OCI-LY7 (cell line): ENCODE data around the gene OR10V1. TPM values are rescaled to one million over a fixed set of nuclear protein-coding genes. Genes with fewer than 3 reads are reported as not detected.

Source experiments
- BruUV-seq: library from RNA; stranded (reverse); fragments of 400-500 nt; replicated peaks from 2 replicates; lab custom pipeline; 2021; lab: Mats Ljungman, UMichigan
- CTCF ChIA-PET: fragments of 300-600 bp; sonication (Branson Sonifier 250); formaldehyde crosslinking; loops from one replicate; lab custom pipeline; 2022; ENCODE audit warnings: antibody characterized with exemption; ENCODE audit not compliant: unreplicated experiment; lab: Charles Lee
- POLR2A ChIA-PET: fragments of 300-600 bp; sonication (Branson Sonifier 250); formaldehyde crosslinking; loops from one replicate; lab custom pipeline; 2022; ENCODE audit warnings: antibody characterized with exemption; lab: Charles Lee
- DNase-seq: peaks from one replicate; pipeline ENCODE4 v3.0.0-alpha.2; 2015; ENCODE audit warnings: low spot score
- H2AFZ ChIP-seq: fragments of 200-600 bp; sonication (generic), shearing (Covaris generic); 2 replicates; pipeline ENCODE4 v1.6.1; 2014; ENCODE audit warnings: mild to moderate bottlenecking, antibody characterized with exemption, low read length, moderate library complexity
- H3K27ac ChIP-seq: fragments of 200-600 bp; sonication (generic); 2 replicates; pipeline ENCODE4 v1.5.1; 2014; ENCODE audit warnings: mixed run types, low read depth, mild to moderate bottlenecking, moderate library complexity, low read length, inconsistent platforms; ENCODE audit not compliant: poor library complexity, severe bottlenecking
- H3K36me3 ChIP-seq: fragments of 200-600 bp; sonication (generic); 2 replicates; pipeline ENCODE4 v1.6.1; 2014; ENCODE audit warnings: mild to moderate bottlenecking, antibody characterized with exemption, low read length, moderate library complexity, mixed read lengths; ENCODE audit not compliant: insufficient read depth
- H3K4me1 ChIP-seq: fragments of 200-600 bp; sonication (generic); 2 replicates; pipeline ENCODE4 v1.5.1; 2014; ENCODE audit warnings: mild to moderate bottlenecking, low read length; ENCODE audit not compliant: insufficient read depth, poor library complexity, severe bottlenecking
- H3K4me2 ChIP-seq: fragments of 200-600 bp; sonication (generic); 2 replicates; pipeline ENCODE4 v1.6.1; 2014; ENCODE audit warnings: mild to moderate bottlenecking, low read length
- H3K4me3 ChIP-seq: fragments of 200-600 bp; sonication (generic); 2 replicates; pipeline ENCODE4 v1.5.1; 2014; ENCODE audit warnings: mild to moderate bottlenecking, low read depth, low read length; ENCODE audit not compliant: poor library complexity, severe bottlenecking
- H3K79me2 ChIP-seq: fragments of 200-600 bp; sonication (generic); 2 replicates; pipeline ENCODE4 v1.6.1; 2016; ENCODE audit warnings: low read depth, mild to moderate bottlenecking, low read length, moderate library complexity, mixed read lengths; ENCODE audit not compliant: insufficient read depth
- H3K9me2 ChIP-seq: fragments of 200-600 bp; sonication (generic); 2 replicates; pipeline ENCODE4 v1.6.1; 2016; ENCODE audit warnings: mild to moderate bottlenecking, low read length, mixed read lengths; ENCODE audit not compliant: insufficient read depth
- H3K9me3 ChIP-seq: fragments of 200-600 bp; sonication (generic); 2 replicates; pipeline ENCODE4 v1.6.1; 2014; ENCODE audit warnings: mild to moderate bottlenecking, mixed run types, low read length, mixed read lengths
- H4K20me1 ChIP-seq: fragments of 200-600 bp; sonication (generic); 2 replicates; pipeline ENCODE4 v1.6.1; 2014; ENCODE audit warnings: mild to moderate bottlenecking, antibody characterized with exemption, low read length, moderate library complexity, mixed read lengths; ENCODE audit not compliant: insufficient read depth
- EZH2phosphoT487 ChIP-seq: fragments of 200-600 bp; sonication (generic); IDR thresholded peaks from 2 replicates; pipeline ENCODE4 v1.6.1; 2018; ENCODE audit warnings: low read depth, borderline replicate concordance, mild to moderate bottlenecking, mixed run types, antibody characterized with exemption, low read length, moderate library complexity, mixed read lengths
- intact Hi-C: fragments of 100-400 bp; cut with micrococcal nuclease; formaldehyde crosslinking; loops from one replicate; pipeline ENCODE4 v1.10.0; 2022; ENCODE audit not compliant: unreplicated experiment
- total RNA-seq, 2 experiments: library from RNA; depleted of rRNA in 1 of 2; stranded (reverse); fragments of >200 nt in 1 of 2; shearing (Covaris generic) in 1 of 2; gene quantifications; 2 replicates each; pipeline ENCODE4 v1.2.3, GENCODE V29; 2014 to 2022
- TF ChIP-seq, protein P1 (sequence below): fragments of 200-600 bp; sonication (generic); conservative IDR thresholded peaks from 2 replicates; pipeline ENCODE4 v1.5.1; 2014; ENCODE audit warnings: mild to moderate bottlenecking, antibody characterized with exemption, low read length, moderate library complexity, mixed read lengths

The OR10V1 gene
- total RNA-seq, 2 experiments from 2014 or later, result not detected

DNA sequence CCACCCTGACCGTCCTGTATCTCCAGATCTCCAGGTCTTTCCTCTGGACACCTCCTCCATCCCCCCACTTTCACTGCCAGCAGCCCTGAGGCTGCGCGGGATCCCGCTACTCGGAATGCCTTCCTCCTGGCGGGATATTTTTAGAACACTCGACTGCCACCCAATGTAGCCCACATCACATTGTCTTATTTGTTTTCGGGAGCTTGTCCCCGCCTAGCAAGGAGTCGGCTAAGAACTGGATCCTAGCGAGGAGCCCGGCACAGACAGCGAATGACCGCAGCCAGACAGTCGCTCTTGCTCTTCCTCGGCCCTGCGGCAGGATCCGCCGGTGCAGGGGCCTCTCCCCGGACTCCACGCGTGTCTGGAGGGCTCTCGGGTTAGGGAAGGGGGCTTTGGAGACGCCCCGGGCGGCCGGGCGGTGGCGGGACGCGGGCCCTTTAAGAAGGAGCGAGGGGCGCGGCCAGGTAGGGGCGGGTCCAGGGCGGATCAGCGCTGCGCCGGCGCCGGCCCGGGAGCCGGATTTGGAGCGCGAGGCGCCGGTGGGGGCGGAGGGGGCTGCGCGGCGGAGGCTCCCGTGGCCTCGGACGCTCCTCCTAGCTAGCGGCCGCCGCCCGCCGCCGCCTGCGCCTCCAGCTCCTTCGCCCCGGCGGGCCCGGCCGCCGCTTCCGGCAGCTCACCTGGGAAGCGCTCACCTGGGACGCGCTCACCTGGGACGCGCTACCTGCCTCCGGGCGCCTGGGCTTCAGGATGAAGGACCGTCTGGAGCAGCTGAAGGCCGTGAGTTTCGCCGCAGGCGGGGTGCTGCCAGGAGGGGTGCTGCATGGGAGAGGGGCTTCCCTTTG lies 41.4 kb upstream of the OR10V1 start, which contains the start of gene STX3:
Gene STX3 (plus strand): TSS at position 518 of the 842 bp plus-strand sequence. CDS start 230 bp downstream, at position 748.
- POLR2A ChIA-PET, result interaction anchor here (0.6 to 1.7 kb wide), 5 partner anchors 11 to 68 kb away, joined by 3 to 6 read pairs (median 4); no protein-coding TSS in a partner anchor
- no TSS peak for BruUV-seq
- CTCF ChIA-PET, result interaction anchor here (0.6 to 1.0 kb wide), 6 partner anchors 10 to 63 kb away, joined by 3 to 9 read pairs (median 3); no protein-coding TSS in a partner anchor
- Histone ChIP-seq H3K27ac (no peak within 1 kb of the TSS), H3K4me1 (peaks cover 16% of the 10 kb centered on the region), H3K4me2 (peak within 1 kb of the TSS; percentile 96), H3K4me3 (peak within 1 kb of the TSS; percentile 86), H3K9me2 (no peaks in the 10 kb centered on the region), H3K79me2 (no peaks in the 10 kb centered on the region), H3K9me3 (no peaks in the 10 kb centered on the region), H3K36me3 (no peaks in the 10 kb centered on the region), H2AFZ (peak within 1 kb of the TSS; percentile 88), H4K20me1 (no peaks in the 10 kb centered on the region)
- TF ChIP-seq EZH2phosphoT487, result no peak
- TF ChIP-seq, protein P1, sequence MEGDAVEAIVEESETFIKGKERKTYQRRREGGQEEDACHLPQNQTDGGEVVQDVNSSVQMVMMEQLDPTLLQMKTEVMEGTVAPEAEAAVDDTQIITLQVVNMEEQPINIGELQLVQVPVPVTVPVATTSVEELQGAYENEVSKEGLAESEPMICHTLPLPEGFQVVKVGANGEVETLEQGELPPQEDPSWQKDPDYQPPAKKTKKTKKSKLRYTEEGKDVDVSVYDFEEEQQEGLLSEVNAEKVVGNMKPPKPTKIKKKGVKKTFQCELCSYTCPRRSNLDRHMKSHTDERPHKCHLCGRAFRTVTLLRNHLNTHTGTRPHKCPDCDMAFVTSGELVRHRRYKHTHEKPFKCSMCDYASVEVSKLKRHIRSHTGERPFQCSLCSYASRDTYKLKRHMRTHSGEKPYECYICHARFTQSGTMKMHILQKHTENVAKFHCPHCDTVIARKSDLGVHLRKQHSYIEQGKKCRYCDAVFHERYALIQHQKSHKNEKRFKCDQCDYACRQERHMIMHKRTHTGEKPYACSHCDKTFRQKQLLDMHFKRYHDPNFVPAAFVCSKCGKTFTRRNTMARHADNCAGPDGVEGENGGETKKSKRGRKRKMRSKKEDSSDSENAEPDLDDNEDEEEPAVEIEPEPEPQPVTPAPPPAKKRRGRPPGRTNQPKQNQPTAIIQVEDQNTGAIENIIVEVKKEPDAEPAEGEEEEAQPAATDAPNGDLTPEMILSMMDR, result no peak
- intact Hi-C loops, result loop anchor here (1.0 to 2.0 kb wide), 3 partner anchors 47 to 164 kb away; partner anchors contain the start of gene MRPL16
- DNase-seq, result peak; percentile 73

GRCh38 chr11:59754494-59754858 lies 40.8 kb upstream of the OR10V1 start:
- H3K9me3 ChIP-seq, result no peaks in the 10 kb centered on the region
- H3K36me3 ChIP-seq, result no peaks in the 10 kb centered on the region
- H3K4me1 ChIP-seq, result peaks cover 16% of the 10 kb centered on the region
- TF ChIP-seq EZH2phosphoT487, result no peak
- TF ChIP-seq, protein P1, result no peak
- ChIA-PET POLR2A (interaction anchor here (0.8 kb wide), 1 partner anchor 44 kb away, joined by 6 read pairs; no protein-coding TSS in a partner anchor), CTCF (interaction anchor here (1.0 kb wide), 2 partner anchors 46 to 47 kb away, joined by 3 to 9 read pairs; no protein-coding TSS in a partner anchor)
- intact Hi-C loops, result loop anchor here (1.0 to 2.0 kb wide), 3 partner anchors 48 to 164 kb away; partner anchors contain the start of gene MRPL16
- peak; percentile 59 for DNase-seq
- no peaks in the 10 kb centered on the region for H4K20me1 ChIP-seq
- H2AFZ ChIP-seq, result peak overlapping the region; percentile 88
- H3K79me2 ChIP-seq, result no peaks in the 10 kb centered on the region
- no TSS peak for BruUV-seq
- peak overlapping the region; percentile 96 for H3K4me2 ChIP-seq
- peak overlapping the region; percentile 86 for H3K4me3 ChIP-seq
- no peaks in the 10 kb centered on the region for H3K9me2 ChIP-seq
- H3K27ac ChIP-seq, result no peak overlapping the region
